ENCODE data around the gene GRXCR2. TPM values are rescaled to one million over a fixed set of nuclear protein-coding genes. Genes with fewer than 3 reads are reported as not detected.

GRXCR2 gene
- total RNA-seq, 4 donors from 2014 or later = not detected

DNA sequence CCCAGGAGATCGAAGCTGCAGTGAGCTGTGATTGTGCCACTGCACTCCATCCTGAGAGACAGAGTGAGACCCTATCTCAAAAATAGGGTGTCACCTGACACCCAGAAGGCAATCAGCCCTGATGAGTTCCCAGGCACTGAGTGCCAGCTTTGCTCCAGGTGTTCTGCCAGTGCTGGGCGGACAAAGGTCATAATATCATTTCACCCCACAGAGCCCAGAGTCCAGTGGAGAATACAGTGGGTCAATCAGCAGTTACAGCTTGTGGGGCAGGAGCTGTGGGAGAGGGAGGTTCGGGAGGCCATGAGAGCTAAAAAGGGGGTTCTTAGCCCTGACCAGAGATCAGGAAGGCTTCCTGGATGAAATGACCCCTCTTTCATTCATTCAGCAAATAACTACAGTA, 39.2 kb upstream of the GRXCR2 start:
- peaks cover 0 to 2% (median 0%) of the 10 kb centered on the region in 4 donors for H3K4me1 ChIP-seq
- peak; percentile 87 for DNase-seq (ENCODE audit: extremely low spot score)
- TF ChIP-seq EP300 (IDR thresholded peaks at IDR 0.05) = no peak
- TF ChIP-seq POLR2AphosphoS5 (IDR thresholded peaks at IDR 0.05) = no peak
- no peak for TF ChIP-seq POLR2A (IDR thresholded peaks at IDR 0.05; ENCODE audit: low read depth)
- TF ChIP-seq, protein P1, sequence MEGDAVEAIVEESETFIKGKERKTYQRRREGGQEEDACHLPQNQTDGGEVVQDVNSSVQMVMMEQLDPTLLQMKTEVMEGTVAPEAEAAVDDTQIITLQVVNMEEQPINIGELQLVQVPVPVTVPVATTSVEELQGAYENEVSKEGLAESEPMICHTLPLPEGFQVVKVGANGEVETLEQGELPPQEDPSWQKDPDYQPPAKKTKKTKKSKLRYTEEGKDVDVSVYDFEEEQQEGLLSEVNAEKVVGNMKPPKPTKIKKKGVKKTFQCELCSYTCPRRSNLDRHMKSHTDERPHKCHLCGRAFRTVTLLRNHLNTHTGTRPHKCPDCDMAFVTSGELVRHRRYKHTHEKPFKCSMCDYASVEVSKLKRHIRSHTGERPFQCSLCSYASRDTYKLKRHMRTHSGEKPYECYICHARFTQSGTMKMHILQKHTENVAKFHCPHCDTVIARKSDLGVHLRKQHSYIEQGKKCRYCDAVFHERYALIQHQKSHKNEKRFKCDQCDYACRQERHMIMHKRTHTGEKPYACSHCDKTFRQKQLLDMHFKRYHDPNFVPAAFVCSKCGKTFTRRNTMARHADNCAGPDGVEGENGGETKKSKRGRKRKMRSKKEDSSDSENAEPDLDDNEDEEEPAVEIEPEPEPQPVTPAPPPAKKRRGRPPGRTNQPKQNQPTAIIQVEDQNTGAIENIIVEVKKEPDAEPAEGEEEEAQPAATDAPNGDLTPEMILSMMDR (IDR thresholded peaks at IDR 0.05) = no peak
- intact Hi-C loops (cut with DNase I) = no loop called here
- H3K27me3 ChIP-seq = no peaks in the 10 kb centered on the region
- H3K9me3 ChIP-seq = no peaks in the 10 kb centered on the region
- H3K36me3 ChIP-seq = no peaks in the 10 kb centered on the region
- no peak overlapping the region for H3K27ac ChIP-seq (replicated peaks in 1 of 4)
- WGBS = 94% methylated on average over 3 of the region's 3 CpGs
- H3K4me3 ChIP-seq = no peak overlapping the region

DNA sequence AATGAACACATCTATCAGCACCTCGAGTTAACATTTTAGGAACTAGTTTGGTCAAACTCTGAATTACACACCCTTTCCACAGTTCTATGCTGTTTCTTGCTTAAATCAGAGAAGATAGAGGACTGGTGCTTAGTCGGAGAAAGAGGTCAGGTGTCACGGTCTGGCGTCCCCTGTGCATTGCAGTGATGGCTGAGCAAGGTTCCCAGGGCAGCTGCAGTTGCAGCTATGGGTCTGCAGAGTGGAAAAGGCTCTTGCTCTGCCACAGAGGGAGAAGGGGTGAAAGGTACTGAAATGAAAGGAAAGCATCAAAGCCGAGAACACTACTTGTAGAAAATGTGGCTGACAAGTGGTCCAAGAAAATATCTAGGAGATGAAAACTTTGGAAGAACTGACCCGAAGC, 38.4 kb upstream of the GRXCR2 start:
- Histone ChIP-seq H3K4me3 (no peak overlapping the region), H3K9me3 (no peaks in the 10 kb centered on the region), H3K27me3 (no peaks in the 10 kb centered on the region), H3K36me3 (no peaks in the 10 kb centered on the region), H3K27ac (replicated peaks in 1 of 4) (no peak overlapping the region), H3K4me1 (no peaks in the 10 kb centered on the region)
- TF ChIP-seq, protein P1 (IDR thresholded peaks at IDR 0.05) = no peak
- TF ChIP-seq POLR2AphosphoS5 (IDR thresholded peaks at IDR 0.05) (no peak), POLR2A (IDR thresholded peaks at IDR 0.05; ENCODE audit: low read depth) (no peak), EP300 (IDR thresholded peaks at IDR 0.05) (no peak)
- WGBS = 66% methylated on average over 6 of the region's 6 CpGs
- DNase-seq (ENCODE audit: extremely low spot score) = peak; percentile 45
- intact Hi-C loops (cut with DNase I) = no loop called here

DNA sequence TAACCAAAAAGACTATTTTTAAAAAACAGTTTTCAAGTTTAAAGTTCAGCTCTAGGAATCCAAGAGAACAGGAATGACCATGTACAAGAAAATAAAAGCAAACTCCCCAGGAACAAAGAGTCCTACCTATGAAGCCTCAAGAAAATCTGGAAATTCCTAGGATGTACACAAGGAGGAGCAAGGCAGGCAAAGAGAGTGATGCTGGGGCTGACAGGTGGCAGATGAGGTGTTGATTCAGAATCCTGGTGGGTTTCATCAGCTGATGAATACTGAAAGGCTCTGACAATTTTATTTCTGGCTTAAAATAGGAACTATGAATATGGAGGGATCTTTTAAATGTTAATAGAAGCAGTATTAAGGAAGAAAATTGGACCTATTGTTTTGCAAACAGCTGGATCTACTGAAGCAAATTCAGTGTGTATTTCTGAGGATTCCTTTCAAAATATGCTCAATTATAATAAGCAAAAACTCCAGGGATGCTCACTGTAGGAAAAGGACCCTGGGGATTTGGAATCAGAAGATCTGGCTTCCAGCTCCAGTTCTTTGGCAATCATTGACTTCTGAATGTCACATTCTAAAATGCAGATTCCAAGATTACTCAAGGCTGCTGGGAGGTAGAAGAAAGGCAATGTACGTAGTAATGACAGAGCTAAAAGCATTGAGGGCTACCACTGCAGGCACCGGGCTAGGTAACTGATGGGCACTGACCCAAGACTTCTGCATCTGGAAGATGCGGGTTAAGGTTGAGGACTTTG, 35.6 kb upstream of the GRXCR2 start:
- no peak overlapping the region for H3K27ac ChIP-seq (replicated peaks in 1 of 4)
- TF ChIP-seq POLR2A (IDR thresholded peaks at IDR 0.05; ENCODE audit: low read depth) (no peak), EP300 (IDR thresholded peaks at IDR 0.05) (no peak), POLR2AphosphoS5 (IDR thresholded peaks at IDR 0.05) (no peak)
- TF ChIP-seq, protein P1 (IDR thresholded peaks at IDR 0.05) = no peak
- no peak overlapping the region for H3K4me3 ChIP-seq
- no peaks in the 10 kb centered on the region for H3K4me1 ChIP-seq
- DNase-seq (ENCODE audit: extremely low spot score) = peak; percentile 47
- intact Hi-C loops (cut with DNase I) = no loop called here
- 70% methylated on average over 3 of the region's 3 CpGs for WGBS
- no peaks in the 10 kb centered on the region for H3K9me3 ChIP-seq
- no peaks in the 10 kb centered on the region for H3K36me3 ChIP-seq
- no peaks in the 10 kb centered on the region for H3K27me3 ChIP-seq

DNA sequence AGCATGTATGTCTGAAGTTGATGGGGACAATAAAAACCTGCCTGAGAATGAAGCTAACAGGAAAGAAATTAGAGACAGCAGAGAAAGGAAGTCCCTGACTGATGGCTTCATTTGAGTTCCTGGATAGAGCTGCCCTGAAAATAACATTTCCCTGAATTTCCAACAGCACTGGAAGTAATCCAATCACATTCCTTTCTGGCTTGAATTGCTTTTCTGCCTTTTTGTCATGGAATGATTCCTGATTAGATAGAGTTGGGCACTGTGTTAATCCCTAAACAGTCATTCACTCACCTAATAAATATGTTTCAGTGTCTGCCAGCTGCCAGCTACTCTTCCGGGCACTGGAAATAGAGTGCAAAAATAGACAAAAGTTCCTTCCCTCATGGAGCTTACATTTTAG, 33.6 kb upstream of the GRXCR2 start:
- 90% methylated on average over 1 of the region's 1 CpG for WGBS
- H3K27ac ChIP-seq (replicated peaks in 1 of 4) = no peak overlapping the region
- no peak for DNase-seq (ENCODE audit: extremely low spot score)
- no peak overlapping the region for H3K4me3 ChIP-seq
- TF ChIP-seq POLR2AphosphoS5 (IDR thresholded peaks at IDR 0.05) (no peak), POLR2A (IDR thresholded peaks at IDR 0.05; ENCODE audit: low read depth) (no peak), EP300 (IDR thresholded peaks at IDR 0.05) (no peak)
- TF ChIP-seq, protein P1 (IDR thresholded peaks at IDR 0.05) = no peak
- no peaks in the 10 kb centered on the region for H3K27me3 ChIP-seq
- H3K36me3 ChIP-seq = no peaks in the 10 kb centered on the region
- intact Hi-C loops (cut with DNase I) = no loop called here
- no peaks in the 10 kb centered on the region for H3K4me1 ChIP-seq
- no peaks in the 10 kb centered on the region for H3K9me3 ChIP-seq

DNA sequence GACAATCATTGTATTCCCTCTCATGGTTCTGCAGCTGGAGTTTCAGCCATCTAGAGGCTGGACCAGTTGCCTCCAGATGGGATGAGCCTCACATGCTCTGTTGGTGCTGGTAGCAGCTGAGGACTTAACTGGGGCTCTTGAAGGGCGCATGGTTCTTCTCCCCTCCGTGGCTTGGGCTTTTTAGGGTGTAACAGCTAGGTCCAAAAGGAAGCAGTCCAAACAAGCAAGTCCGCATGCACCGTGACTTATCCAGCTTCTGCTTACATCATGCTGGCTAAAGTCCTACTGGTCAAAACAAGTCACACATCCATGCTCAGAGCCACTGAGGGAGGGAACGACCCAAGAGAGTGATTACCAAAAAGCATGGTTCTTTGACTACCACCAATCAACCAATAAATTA, 31.9 kb upstream of the GRXCR2 start:
- TF ChIP-seq, protein P1 (IDR thresholded peaks at IDR 0.05) = no peak
- TF ChIP-seq EP300 (IDR thresholded peaks at IDR 0.05) (no peak), POLR2AphosphoS5 (IDR thresholded peaks at IDR 0.05) (no peak), POLR2A (IDR thresholded peaks at IDR 0.05; ENCODE audit: low read depth) (no peak)
- 93% methylated on average over 5 of the region's 5 CpGs for WGBS

More for the DNA sequence above, 31.9 kb upstream of the GRXCR2 start:
- peak; percentile 72 for DNase-seq (ENCODE audit: extremely low spot score)
- H3K36me3 ChIP-seq = no peaks in the 10 kb centered on the region
- intact Hi-C loops (cut with DNase I) = no loop called here
- H3K27me3 ChIP-seq = no peaks in the 10 kb centered on the region
- no peak overlapping the region for H3K4me3 ChIP-seq
- no peak overlapping the region for H3K27ac ChIP-seq (replicated peaks in 1 of 4)
- no peaks in the 10 kb centered on the region for H3K4me1 ChIP-seq
- peaks cover 0 to 8% (median 0%) of the 10 kb centered on the region in 4 donors for H3K9me3 ChIP-seq

All from esophagus muscularis mucosa (tissue), 4 donors.